ENCODE measurements around the gene EFHC1. TPM values are rescaled to one million over a fixed set of nuclear protein-coding genes. Genes with fewer than 3 reads are reported as not detected.
A peak's percentile ranks its signal among the peaks of the same experiment; 100 is the strongest.

The EFHC1 gene
- total RNA-seq, 2 experiments from 2014 or later = 2.2 to 3.6 TPM

DNA sequence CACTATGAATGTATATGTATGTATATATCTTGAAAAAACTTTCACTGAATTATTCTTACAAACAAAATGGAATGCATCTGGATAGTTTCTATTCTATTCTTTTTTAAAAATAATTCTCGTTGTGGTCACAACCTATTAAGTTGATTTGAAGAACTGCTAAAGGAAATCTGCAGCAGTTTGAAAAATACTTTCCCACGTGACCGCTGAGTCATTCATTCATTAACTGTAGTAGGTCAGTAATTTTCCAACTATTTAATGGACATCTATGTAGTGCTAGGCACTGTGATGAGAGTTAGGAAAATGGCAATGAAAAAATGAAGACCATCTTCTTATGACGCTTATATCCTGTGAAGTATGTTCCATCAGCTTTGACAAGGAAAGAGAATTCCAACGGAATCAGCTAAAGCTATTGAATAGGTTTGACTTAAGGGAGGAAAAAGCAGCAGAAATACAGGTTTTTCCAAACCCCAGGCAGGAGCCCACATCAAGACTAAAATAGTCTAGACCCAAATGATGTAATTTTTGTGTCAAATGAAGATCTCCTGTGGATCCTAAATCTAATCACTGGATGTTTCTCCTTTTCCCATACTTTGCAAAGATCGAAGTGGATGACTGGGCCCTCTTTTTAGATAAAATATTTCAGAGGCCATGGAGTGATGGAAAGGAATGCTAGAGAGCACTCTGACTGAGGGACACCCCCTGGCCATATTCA is 4.1 kb upstream of the EFHC1 start:
- Mint-ChIP-seq H3K27me3 (no peaks in the 10 kb centered on the region), H3K27ac (no peak overlapping the region), H3K36me3 (ENCODE audit: low read depth) (no peaks in the 10 kb centered on the region), H3K9me3 (ENCODE audit: low read depth) (no peaks in the 10 kb centered on the region), H3K4me1 (peaks cover 24% of the 10 kb centered on the region), H3K4me3 (no peak overlapping the region)
- ChIA-PET POLR2A (no interaction called here), CTCF (interaction anchor here (0.7 to 5.6 kb wide), 24 partner anchors 8 to 258 kb away, joined by 3 to 67 read pairs (median 4); partner anchors contain the start of genes MCM3, PAQR8 and TMEM14A)
- intact Hi-C loops (cut with DNase I, micrococcal nuclease) = loop anchor here (1.0 to 5.0 kb wide), 4 partner anchors 161 to 247 kb away; partner anchors contain the start of gene TRAM2 (in 1 of the 2)
- DNase-seq (no peak), ATAC-seq (no peak)

DNA sequence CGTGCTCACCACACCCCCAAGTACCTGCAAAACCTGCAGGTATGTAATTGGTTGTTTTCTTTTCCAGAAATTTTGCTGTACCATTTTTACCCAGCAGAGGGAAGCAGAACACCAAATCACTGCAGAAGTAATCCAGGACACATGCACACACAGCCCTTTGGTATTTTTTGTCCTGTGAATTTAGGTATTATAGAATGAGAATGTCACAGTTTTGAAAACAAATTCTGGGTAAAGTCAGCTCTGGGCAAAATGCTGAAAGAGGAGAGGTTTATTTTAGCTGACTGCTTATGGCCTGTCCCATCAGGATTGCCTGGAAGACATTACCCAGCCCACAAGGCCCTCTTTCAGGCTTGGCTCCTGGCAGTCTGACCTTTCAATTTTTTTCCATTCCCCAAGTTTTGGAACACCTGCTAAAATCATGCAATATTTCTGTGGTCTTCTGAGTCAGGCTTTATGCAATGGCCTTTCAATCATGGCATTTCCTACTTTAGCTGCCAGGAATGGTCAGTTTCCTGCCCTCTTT is 3.5 kb upstream of the EFHC1 start:
- intact Hi-C loops (cut with DNase I, micrococcal nuclease) = loop anchor here (1.0 to 5.0 kb wide), 4 partner anchors 161 to 247 kb away; partner anchors contain the start of gene TRAM2 (in 1 of the 2)
- CTCF ChIA-PET = interaction anchor here (0.6 to 5.6 kb wide), 18 partner anchors 9 to 259 kb away, joined by 3 to 67 read pairs (median 3); partner anchors contain the start of genes MCM3, TMEM14A and TRAM2
- Mint-ChIP-seq H3K4me1 (peaks cover 24% of the 10 kb centered on the region), H3K36me3 (ENCODE audit: low read depth) (no peaks in the 10 kb centered on the region), H3K4me3 (no peak overlapping the region), H3K9me3 (ENCODE audit: low read depth) (no peaks in the 10 kb centered on the region), H3K27me3 (no peaks in the 10 kb centered on the region), H3K27ac (no peak overlapping the region)
- POLR2A ChIA-PET = no interaction called here
- ATAC-seq (peak; percentile 14), DNase-seq (peak; percentile 53)

DNA sequence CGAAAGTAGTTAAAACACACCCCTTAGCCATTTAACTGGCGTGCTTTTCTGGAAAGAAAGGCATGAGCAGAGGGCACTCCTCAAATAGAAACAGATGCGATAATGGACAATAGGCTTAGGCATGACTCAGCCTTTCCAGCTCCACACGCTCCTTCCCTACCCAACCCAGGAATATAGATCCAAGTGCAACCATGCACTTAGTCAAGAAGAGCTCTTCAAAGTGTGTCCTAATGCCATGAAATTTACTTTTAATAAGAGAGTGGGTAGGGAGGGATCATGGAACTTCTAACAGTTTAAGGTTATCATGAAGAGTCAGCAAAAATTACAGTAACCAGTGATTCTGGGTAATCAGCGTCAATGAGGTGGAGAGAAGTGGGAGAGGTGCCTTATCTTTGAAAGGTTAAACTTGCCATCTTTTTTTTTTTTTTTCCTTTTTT is 2.4 kb upstream of the EFHC1 start:
- ChIA-PET POLR2A (no interaction called here), CTCF (interaction anchor here (0.6 to 5.6 kb wide), 12 partner anchors 10 to 578 kb away, joined by 3 to 67 read pairs (median 4); partner anchors contain the start of genes GSTA4, MCM3 and TRAM2)
- Mint-ChIP-seq H3K27me3 (no peaks in the 10 kb centered on the region), H3K4me1 (peaks cover 24% of the 10 kb centered on the region), H3K27ac (no peak overlapping the region), H3K9me3 (ENCODE audit: low read depth) (no peaks in the 10 kb centered on the region), H3K36me3 (ENCODE audit: low read depth) (no peaks in the 10 kb centered on the region), H3K4me3 (no peak overlapping the region)
- DNase-seq (no peak), ATAC-seq (no peak)
- intact Hi-C loops (cut with DNase I, micrococcal nuclease) = loop anchor here (2.0 to 5.0 kb wide), 3 partner anchors 160 to 181 kb away; partner anchors contain the start of gene TRAM2 (in 1 of the 2)

GRCh38 chr6:52418606-52419005 is 1.5 kb upstream of the EFHC1 start:
- no peak overlapping the region for H3K4me3 Mint-ChIP-seq
- H3K4me1 Mint-ChIP-seq = peaks cover 24% of the 10 kb centered on the region
- no peaks in the 10 kb centered on the region for H3K36me3 Mint-ChIP-seq (ENCODE audit: low read depth)
- no peak overlapping the region for H3K27ac Mint-ChIP-seq
- POLR2A ChIA-PET = interaction anchor here (0.6 to 2.0 kb wide), 3 partner anchors 69 to 406 kb away, joined by 5 to 10 read pairs (median 6); partner anchors contain the start of gene MCM3
- no peak for DNase-seq
- ATAC-seq = no peak
- CTCF ChIA-PET = interaction anchor here (0.6 to 5.6 kb wide), 12 partner anchors 11 to 687 kb away, joined by 3 to 67 read pairs (median 4); partner anchors contain the start of gene MCM3
- intact Hi-C loops (cut with DNase I, micrococcal nuclease) = loop anchor here in 1 of 2 experiments (5.0 kb wide), 2 partner anchors 159 to 179 kb away; partner anchors contain the start of gene TRAM2
- H3K9me3 Mint-ChIP-seq (ENCODE audit: low read depth) = no peaks in the 10 kb centered on the region
- H3K27me3 Mint-ChIP-seq = no peaks in the 10 kb centered on the region

DNA sequence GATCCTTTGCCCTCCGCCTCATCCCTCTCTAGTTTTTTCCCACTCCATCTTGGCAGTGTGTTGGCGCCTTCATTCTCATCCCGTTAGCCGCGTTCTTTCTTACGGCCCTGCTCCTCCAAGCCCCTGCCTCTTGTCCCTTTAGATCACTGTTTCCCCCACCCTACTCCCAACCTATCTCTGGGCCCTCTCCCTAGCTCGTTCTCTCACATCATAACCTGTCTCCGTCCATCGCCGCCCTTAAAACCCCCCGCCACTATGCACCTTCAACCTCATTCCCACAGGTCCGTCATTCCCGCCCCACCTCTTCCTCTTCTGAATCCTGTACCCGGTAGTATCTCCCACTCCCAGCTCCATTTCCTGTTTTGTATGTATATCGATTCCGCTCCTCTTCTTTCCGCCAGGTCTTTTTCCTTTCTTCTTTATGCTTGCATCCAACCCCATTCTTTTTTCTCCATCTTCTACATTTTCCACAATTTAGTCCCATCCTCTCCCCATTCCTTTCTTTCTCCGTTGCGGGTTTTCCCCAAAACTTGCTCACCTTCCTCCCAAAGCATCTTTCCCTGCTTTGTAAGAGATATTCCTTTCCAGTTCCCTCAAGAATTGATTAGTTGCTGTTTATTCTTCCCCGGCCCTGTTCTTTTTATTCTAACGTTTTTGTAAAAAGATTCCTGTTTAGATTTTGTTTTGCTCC is 671 bp downstream of the EFHC1 start:
- intact Hi-C loops (cut with DNase I, micrococcal nuclease) = loop anchor here (1.0 to 2.0 kb wide), 11 partner anchors 22 to 644 kb away; partner anchors contain the start of genes MCM3 (in 2 of the 2), FBXO9 (in 1 of the 2), GSTA4 (in 1 of the 2) and PAQR8 (in 1 of the 2)
- ATAC-seq (no peak), DNase-seq (no peak)
- POLR2A ChIA-PET = interaction anchor here (0.7 to 2.0 kb wide), 3 partner anchors 136 to 250 kb away, joined by 3 to 10 read pairs (median 3); partner anchors contain the start of genes MCM3 and TMEM14A
- Mint-ChIP-seq H3K27me3 (no peaks in the 10 kb centered on the region), H3K27ac (no peak overlapping the region), H3K9me3 (ENCODE audit: low read depth) (no peaks in the 10 kb centered on the region), H3K4me1 (peaks cover 15% of the 10 kb centered on the region), H3K4me3 (no peak overlapping the region), H3K36me3 (ENCODE audit: low read depth) (no peaks in the 10 kb centered on the region)
- CTCF ChIA-PET = interaction anchor here (1.0 to 1.7 kb wide), 6 partner anchors 24 to 263 kb away, joined by 3 to 7 read pairs (median 4); no protein-coding TSS in a partner anchor

DNA sequence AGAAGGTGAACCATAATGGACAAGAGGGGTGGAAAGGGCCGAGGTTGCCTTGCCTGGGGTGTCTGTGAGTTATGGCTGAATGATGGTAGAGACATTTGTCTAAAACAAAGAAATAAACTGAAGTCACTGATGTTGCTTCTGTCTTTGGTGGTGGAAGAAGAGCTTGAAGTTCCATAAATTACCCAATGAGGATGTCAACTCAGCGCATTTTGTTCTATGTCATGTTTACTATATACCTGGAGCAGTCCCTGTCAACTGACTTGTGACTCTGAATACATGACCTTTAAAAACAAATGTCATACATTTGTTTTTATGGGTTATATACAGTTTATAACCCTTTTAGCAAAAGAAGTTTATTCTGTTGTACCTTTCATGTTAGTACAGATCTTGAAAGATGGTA is 2.0 kb downstream of the EFHC1 start:
- ATAC-seq (no peak), DNase-seq (no peak)
- ChIA-PET POLR2A (no interaction called here), CTCF (interaction anchor here (1.0 to 2.2 kb wide), 5 partner anchors 10 to 241 kb away, joined by 3 to 7 read pairs (median 5); no protein-coding TSS in a partner anchor)
- no peaks in the 10 kb centered on the region for H3K9me3 Mint-ChIP-seq (ENCODE audit: low read depth)
- H3K27me3 Mint-ChIP-seq = no peaks in the 10 kb centered on the region
- H3K4me1 Mint-ChIP-seq = peaks cover 7% of the 10 kb centered on the region
- H3K27ac Mint-ChIP-seq = no peak overlapping the region
- H3K36me3 Mint-ChIP-seq (ENCODE audit: low read depth) = no peaks in the 10 kb centered on the region
- intact Hi-C loops (cut with DNase I, micrococcal nuclease) = no loop called here
- no peak overlapping the region for H3K4me3 Mint-ChIP-seq

GRCh38 chr6:52423448-52423847 is 3.3 kb downstream of the EFHC1 start:
- POLR2A ChIA-PET = interaction anchor here (0.7 kb wide), 1 partner anchor 249 kb away, joined by 3 read pairs; no protein-coding TSS in a partner anchor
- intact Hi-C loops (cut with DNase I, micrococcal nuclease) = no loop called here
- DNase-seq (no peak), ATAC-seq (no peak)
- H3K4me3 Mint-ChIP-seq = no peak overlapping the region
- no peaks in the 10 kb centered on the region for H3K27me3 Mint-ChIP-seq
- CTCF ChIA-PET = interaction anchor here (0.9 to 2.2 kb wide), 4 partner anchors 16 to 240 kb away, joined by 3 to 7 read pairs (median 3); no protein-coding TSS in a partner anchor
- H3K4me1 Mint-ChIP-seq = peaks cover 7% of the 10 kb centered on the region
- H3K9me3 Mint-ChIP-seq (ENCODE audit: low read depth) = no peaks in the 10 kb centered on the region
- H3K36me3 Mint-ChIP-seq (ENCODE audit: low read depth) = no peaks in the 10 kb centered on the region
- H3K27ac Mint-ChIP-seq = no peak overlapping the region

DNA sequence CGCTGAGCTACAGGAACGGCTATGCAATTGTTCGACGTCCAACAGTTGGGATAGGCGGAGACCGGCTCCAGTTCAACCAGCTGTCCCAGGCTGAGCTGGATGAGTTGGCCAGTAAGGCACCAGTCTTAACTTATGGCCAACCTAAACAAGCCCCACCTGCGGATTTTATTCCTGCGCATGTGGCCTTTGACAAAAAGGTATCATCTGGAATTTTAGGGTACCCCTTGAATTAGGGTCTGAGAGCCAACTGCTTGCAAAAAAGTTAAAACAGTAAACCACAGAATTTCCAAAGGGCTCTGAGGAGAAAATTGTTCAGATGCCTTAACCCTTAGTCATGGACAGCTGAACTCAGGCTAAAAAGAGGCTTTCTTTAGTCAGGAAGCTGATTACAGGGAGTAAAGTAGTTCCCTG is 3.8 kb downstream of the EFHC1 start:
- Mint-ChIP-seq H3K4me1 (peaks cover 5% of the 10 kb centered on the region), H3K9me3 (ENCODE audit: low read depth) (no peaks in the 10 kb centered on the region), H3K36me3 (ENCODE audit: low read depth) (no peaks in the 10 kb centered on the region), H3K27ac (no peak overlapping the region), H3K4me3 (no peak overlapping the region), H3K27me3 (no peaks in the 10 kb centered on the region)
- intact Hi-C loops (cut with DNase I, micrococcal nuclease) = no loop called here
- ATAC-seq = no peak
- POLR2A ChIA-PET = interaction anchor here (0.7 kb wide), 1 partner anchor 248 kb away, joined by 3 read pairs; no protein-coding TSS in a partner anchor
- no peak for DNase-seq
- CTCF ChIA-PET = interaction anchor here (1.0 to 2.2 kb wide), 4 partner anchors 9 to 237 kb away, joined by 3 to 7 read pairs (median 4); no protein-coding TSS in a partner anchor

GRCh38 chr6:52424513-52424912 is 4.4 kb downstream of the EFHC1 start:
- Mint-ChIP-seq H3K27ac (no peak overlapping the region), H3K4me3 (no peak overlapping the region), H3K9me3 (ENCODE audit: low read depth) (no peaks in the 10 kb centered on the region), H3K4me1 (peaks cover under 1% of the 10 kb centered on the region), H3K27me3 (no peaks in the 10 kb centered on the region), H3K36me3 (ENCODE audit: low read depth) (no peaks in the 10 kb centered on the region)
- no peak for DNase-seq
- intact Hi-C loops (cut with DNase I, micrococcal nuclease) = no loop called here
- ATAC-seq = no peak
- CTCF ChIA-PET = interaction anchor here (0.6 to 1.5 kb wide), 6 partner anchors 9 to 408 kb away, joined by 3 to 4 read pairs (median 3); no protein-coding TSS in a partner anchor
- POLR2A ChIA-PET = no interaction called here

GRCh38 chr6:52426667-52427066 is 6.5 kb downstream of the EFHC1 start:
- Mint-ChIP-seq H3K27ac (no peak overlapping the region), H3K4me1 (peaks cover 4% of the 10 kb centered on the region), H3K9me3 (ENCODE audit: low read depth) (no peaks in the 10 kb centered on the region), H3K27me3 (no peaks in the 10 kb centered on the region), H3K4me3 (no peak overlapping the region), H3K36me3 (ENCODE audit: low read depth) (no peaks in the 10 kb centered on the region)
- ATAC-seq (no peak), DNase-seq (no peak)
- POLR2A ChIA-PET = interaction anchor here (0.6 kb wide), 1 partner anchor 395 kb away, joined by 4 read pairs; no protein-coding TSS in a partner anchor
- intact Hi-C loops (cut with DNase I, micrococcal nuclease) = no loop called here
- CTCF ChIA-PET = no interaction called here

Data from activated CD4-positive, alpha-beta T cell treated with anti-CD3 and anti-CD28 coated beads for 36 hours (primary cell).